Loucy (cell line): ENCODE data around the gene RPTOR.

Experiments
- H2AFZ ChIP-seq: fragments of 200-600 bp; sonication (generic); 2 replicates; pipeline ENCODE4 v1.6.0; 2016; ENCODE audit warnings: antibody characterized with exemption, mild to moderate bottlenecking, low read length, moderate library complexity
- H3F3A ChIP-seq: fragments of 200-600 bp; 2 replicates; pipeline ENCODE4 v1.6.0; 2016; ENCODE audit warnings: antibody characterized with exemption, low read depth, mild to moderate bottlenecking
- H3K27me3 ChIP-seq: fragments of 200-600 bp; sonication (generic); 2 replicates; pipeline ENCODE4 v1.6.1; 2014; ENCODE audit warnings: low read length, mild to moderate bottlenecking; ENCODE audit not compliant: insufficient read depth, poor library complexity, severe bottlenecking
- H3K36me3 ChIP-seq: fragments of 200-600 bp; sonication (generic); 2 replicates; pipeline ENCODE4 v1.6.1; 2016; ENCODE audit warnings: low read length; ENCODE audit not compliant: insufficient read depth
- H3K4me1 ChIP-seq: fragments of 200-600 bp; sonication (generic); 2 replicates; pipeline ENCODE4 v1.5.1; 2014; ENCODE audit warnings: low read length, mild to moderate bottlenecking; ENCODE audit not compliant: insufficient read depth, poor library complexity, severe bottlenecking
- H3K4me2 ChIP-seq: fragments of 200-600 bp; sonication (generic); 2 replicates; pipeline ENCODE4 v1.6.0; 2014; ENCODE audit warnings: antibody characterized with exemption, low read length, low read depth, mild to moderate bottlenecking; ENCODE audit not compliant: poor library complexity, severe bottlenecking
- H3K4me3 ChIP-seq: fragments of 200-600 bp; sonication (generic); 2 replicates; pipeline ENCODE4 v1.5.1; 2014; ENCODE audit warnings: low read length, mild to moderate bottlenecking, mixed read lengths; ENCODE audit not compliant: poor library complexity, severe bottlenecking
- H3K79me2 ChIP-seq: fragments of 200-600 bp; sonication (generic); 2 replicates; pipeline ENCODE4 v1.6.1; 2014; ENCODE audit warnings: low read length; ENCODE audit not compliant: insufficient read depth
- H3K9ac ChIP-seq: fragments of 200-600 bp; sonication (generic); 2 replicates; pipeline ENCODE4 v1.6.0; 2014; ENCODE audit warnings: mild to moderate bottlenecking, low read depth, low read length, moderate library complexity; ENCODE audit not compliant: poor library complexity, severe bottlenecking
- H3K9me2 ChIP-seq: fragments of 200-600 bp; sonication (generic); replicated peaks from 2 replicates; pipeline ENCODE4 v1.6.1; 2016; ENCODE audit warnings: low read depth, low read length, mixed read lengths
- H3K9me3 ChIP-seq: fragments of 200-600 bp; sonication (generic); 2 replicates; pipeline ENCODE4 v1.6.1; 2014; ENCODE audit warnings: mild to moderate bottlenecking, antibody characterized with exemption, low read length, low read depth; ENCODE audit not compliant: insufficient read depth
- H4K20me1 ChIP-seq: fragments of 200-600 bp; sonication (generic); 2 replicates; pipeline ENCODE4 v1.6.0; 2014; ENCODE audit warnings: antibody characterized with exemption, low read length, mild to moderate bottlenecking; ENCODE audit not compliant: insufficient read depth, poor library complexity, severe bottlenecking
- CTCF ChIP-seq: fragments of 200-600 bp; sonication (generic); conservative IDR thresholded peaks from 2 replicates; pipeline ENCODE4 v1.5.1; 2014; ENCODE audit warnings: mild to moderate bottlenecking, antibody characterized with exemption, low read length
- EZH2phosphoT487 ChIP-seq: fragments of 200-600 bp; IDR thresholded peaks from 2 replicates; pipeline ENCODE4 v1.6.1; 2018; ENCODE audit warnings: antibody characterized with exemption, mild to moderate bottlenecking, moderate library complexity, borderline replicate concordance

RPTOR gene

GRCh38 chr17:80899402-80900268, 355.0 kb downstream of the RPTOR start:
- Histone ChIP-seq H3K79me2 (no peaks in the 10 kb centered on the region), H2AFZ (no peak overlapping the region), H4K20me1 (no peaks in the 10 kb centered on the region), H3K4me3 (no peak overlapping the region), H3K27me3 (no peaks in the 10 kb centered on the region), H3K4me2 (no peak overlapping the region), H3K9me3 (no peaks in the 10 kb centered on the region), H3K9me2 (no peaks in the 10 kb centered on the region), H3F3A (no peaks in the 10 kb centered on the region), H3K9ac (no peak overlapping the region), H3K4me1 (peaks cover 6% of the 10 kb centered on the region), H3K36me3 (peaks cover 15% of the 10 kb centered on the region; the same call in 1 of the 2 replicates)
- TF ChIP-seq CTCF (peak; percentile 93), EZH2phosphoT487 (no peak)

GRCh38 chr17:80901319-80901718, 356.7 kb downstream of the RPTOR start:
- no peak overlapping the region for H2AFZ ChIP-seq
- H3K9me3 ChIP-seq = no peaks in the 10 kb centered on the region
- no peaks in the 10 kb centered on the region for H3K9me2 ChIP-seq
- H4K20me1 ChIP-seq = no peaks in the 10 kb centered on the region
- H3K36me3 ChIP-seq = peaks cover 7% of the 10 kb centered on the region; the same call in 1 of the 2 replicates
- no peaks in the 10 kb centered on the region for H3K27me3 ChIP-seq
- no peak overlapping the region for H3K9ac ChIP-seq
- no peak overlapping the region for H3K4me3 ChIP-seq
- H3K4me1 ChIP-seq = peaks cover 6% of the 10 kb centered on the region
- TF ChIP-seq EZH2phosphoT487 (no peak), CTCF (no peak)
- H3K4me2 ChIP-seq = no peak overlapping the region
- H3F3A ChIP-seq = no peaks in the 10 kb centered on the region
- no peaks in the 10 kb centered on the region for H3K79me2 ChIP-seq

DNA sequence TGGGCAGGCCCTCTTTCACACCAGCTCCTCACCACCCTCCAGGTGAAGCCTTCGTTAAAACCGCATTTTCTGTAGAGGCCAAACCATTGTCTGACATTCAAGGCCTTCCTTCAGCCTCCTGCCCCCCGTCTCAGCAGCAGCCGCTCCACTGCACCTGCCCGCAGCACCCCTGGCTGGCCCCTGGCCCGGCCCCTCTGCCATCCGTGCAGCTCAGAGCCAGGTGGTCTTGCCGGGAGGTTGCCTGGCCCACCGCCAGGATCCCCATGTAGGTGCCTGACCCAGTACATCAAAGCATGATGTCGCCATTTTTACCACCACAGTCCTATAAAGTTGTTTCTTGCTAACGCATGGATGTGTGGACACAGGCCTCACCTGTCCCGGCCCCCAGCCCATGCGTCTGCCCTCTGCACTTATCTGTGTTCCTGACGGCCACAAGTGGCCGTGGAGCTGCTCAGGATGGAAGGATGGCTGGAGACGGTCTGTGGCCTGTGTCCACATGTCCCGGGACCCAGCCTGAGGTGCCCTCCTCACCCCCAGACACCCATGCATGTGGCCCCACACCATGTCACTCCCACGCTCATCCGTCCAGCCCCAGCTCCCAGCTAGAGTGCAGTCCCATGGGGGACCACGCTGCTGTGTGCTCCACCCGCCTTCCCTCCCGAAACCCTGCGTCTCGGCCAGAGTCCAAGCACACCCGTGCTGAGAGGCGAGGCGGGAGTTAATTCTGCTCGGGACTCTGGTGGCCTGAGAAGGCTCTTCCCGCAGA, 357.7 kb downstream of the RPTOR start:
- no peak overlapping the region for H3K4me3 ChIP-seq
- no peaks in the 10 kb centered on the region for H3K27me3 ChIP-seq
- H2AFZ ChIP-seq = no peak overlapping the region
- TF ChIP-seq CTCF (no peak), EZH2phosphoT487 (no peak)
- H3K79me2 ChIP-seq = no peaks in the 10 kb centered on the region
- peaks cover 7% of the 10 kb centered on the region; the same call in 1 of the 2 replicates for H3K36me3 ChIP-seq
- H3K4me1 ChIP-seq = peaks cover 6% of the 10 kb centered on the region
- no peaks in the 10 kb centered on the region for H3K9me3 ChIP-seq
- no peak overlapping the region for H3K9ac ChIP-seq
- no peaks in the 10 kb centered on the region for H3K9me2 ChIP-seq
- H3K4me2 ChIP-seq = no peak overlapping the region
- H4K20me1 ChIP-seq = no peaks in the 10 kb centered on the region
- H3F3A ChIP-seq = no peaks in the 10 kb centered on the region
